ENCODE data around the gene PRKCA. TPM values are rescaled to one million over a fixed set of nuclear protein-coding genes. Genes with fewer than 3 reads are reported as not detected.

PRKCA gene
- polyA plus RNA-seq, 2 of the 4 experiments (the other 2 are of a cell fraction) = 28.8 to 65.0 TPM

- TF ChIP-seq HMGXB4 (CRISPR knock-in tag; IDR thresholded peaks at IDR 0.05; ENCODE audit: borderline replicate concordance) = no peak
- no peak for TF ChIP-seq ZC3H11A (IDR thresholded peaks at IDR 0.05)
- no peak for TF ChIP-seq FOXS1 (CRISPR knock-in tag; IDR thresholded peaks at IDR 0.05)
Observed at GRCh38 chr17:66643815-66644710, 341.6 kb downstream of the PRKCA start (continued).

- FAIRE-seq = no peak
Observed at GRCh38 chr17:66645259-66645658, 342.8 kb downstream of the PRKCA start.

GRCh38 chr17:66647391-66647983 is 345.1 kb downstream of the PRKCA start:
- DNase-seq (ENCODE audit: low read depth in 1 of 2, low spot score in 1 of 2) (no peak), ATAC-seq (no peak), FAIRE-seq (no peak)
- H3K27ac ChIP-seq = no peak overlapping the region
- POLR2A ChIA-PET = no interaction called here
- no peaks in the 10 kb centered on the region for H3K9me3 ChIP-seq
- H3K4me2 ChIP-seq = no peak overlapping the region
- H3K4me3 ChIP-seq = no peak overlapping the region
- 89% methylated on average over 7 of the region's 7 CpGs for WGBS (ENCODE audit: missing lambda C conversion rate)
- H3K4me1 ChIP-seq = no peaks in the 10 kb centered on the region
- CTCF ChIA-PET = interaction anchor here (0.8 to 2.2 kb wide), 3 partner anchors 9 to 81 kb away, joined by 3 to 7 read pairs (median 6); no protein-coding TSS in a partner anchor
- TF ChIP-seq ZC3H11A (IDR thresholded peaks at IDR 0.05) (no peak), MAZ (IDR thresholded peaks at IDR 0.05; ENCODE audit: borderline replicate concordance, low read depth, low read length) (no peak), HDAC2 (IDR thresholded peaks at IDR 0.05) (no peak), BCL3 (IDR thresholded peaks at IDR 0.05) (no peak), SREBF2 (IDR thresholded peaks at IDR 0.05) (no peak), CHD2 (IDR thresholded peaks at IDR 0.05; ENCODE audit: low read length, partially characterized antibody) (no peak), JUN (IDR thresholded peaks at IDR 0.05) (no peak), SMC3 (IDR thresholded peaks at IDR 0.05) (no peak), E2F6 (IDR thresholded peaks at IDR 0.05; ENCODE audit: borderline replicate concordance, low read depth) (no peak), USF2 (IDR thresholded peaks at IDR 0.05) (no peak), CBX2 (IDR thresholded peaks at IDR 0.05; ENCODE audit: borderline replicate concordance, low read depth) (no peak), MAX (IDR thresholded peaks at IDR 0.05) (no peak), PHF8 (IDR thresholded peaks at IDR 0.05; ENCODE audit: borderline replicate concordance, low read depth) (no peak), POLR2A (IDR thresholded peaks at IDR 0.05; ENCODE audit: low read length) (no peak), ZSCAN20 (CRISPR knock-in tag; IDR thresholded peaks at IDR 0.05) (no peak)

More at GRCh38 chr17:66645259-66645658, 342.8 kb downstream of the PRKCA start:
- Histone ChIP-seq H3K4me1 (no peaks in the 10 kb centered on the region), H3K27ac (no peak overlapping the region), H3K4me3 (no peak overlapping the region), H3K9me3 (no peaks in the 10 kb centered on the region), H3K4me2 (no peak overlapping the region)
- CTCF ChIA-PET = interaction anchor here (0.6 to 2.2 kb wide), 5 partner anchors 11 to 445 kb away, joined by 3 to 7 read pairs (median 5); no protein-coding TSS in a partner anchor
- no peak for DNase-seq (ENCODE audit: low read depth in 1 of 2, low spot score in 1 of 2)
- 94% methylated on average over 10 of the region's 10 CpGs for WGBS (ENCODE audit: missing lambda C conversion rate)
- POLR2A ChIA-PET = no interaction called here
- TF ChIP-seq HES2 (IDR thresholded peaks at IDR 0.05) (no peak), ELK1 (IDR thresholded peaks at IDR 0.05; ENCODE audit: low read depth, low read length) (no peak), CEBPB (IDR thresholded peaks at IDR 0.05) (no peak), MAZ (IDR thresholded peaks at IDR 0.05; ENCODE audit: borderline replicate concordance, low read depth, low read length) (no peak), MAX (IDR thresholded peaks at IDR 0.05) (no peak), SMC3 (IDR thresholded peaks at IDR 0.05) (no peak), EP300 (IDR thresholded peaks at IDR 0.05) (no peak), USF2 (IDR thresholded peaks at IDR 0.05) (no peak)
- ATAC-seq = no peak
